Measurements from ENCODE around the gene KIR2DL4. TPM values are rescaled to one million over a fixed set of nuclear protein-coding genes. Genes with fewer than 3 reads are reported as not detected.
"Not testable (repeated sequence)": the region's sequence is repeated elsewhere in the genome, so short reads cannot be mapped to it uniquely, and the experiment has no call there.

Gene KIR2DL4
- polyA plus RNA-seq, 6 donors from 2014 or later: not detected

DNA sequence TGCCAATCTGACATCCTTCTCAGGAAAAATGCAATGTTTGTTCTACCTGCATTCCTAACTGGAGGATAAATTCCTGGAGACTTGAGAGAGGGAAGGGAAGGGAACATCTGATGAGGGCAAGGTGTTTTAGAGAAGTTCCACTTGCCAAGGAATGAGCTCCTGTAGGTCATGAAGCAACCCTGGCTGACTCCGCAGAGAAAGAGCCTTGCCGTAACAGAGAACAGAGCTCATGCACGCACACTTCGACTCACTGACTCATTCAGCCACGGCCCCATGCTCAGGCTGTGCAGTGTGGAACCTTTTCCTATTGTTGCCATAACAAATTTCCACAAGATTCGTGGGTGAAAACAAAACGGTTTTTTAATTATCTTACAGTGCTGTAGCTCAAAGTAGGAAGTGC, 24.5 kb upstream of the KIR2DL4 start:
- H3K27ac Mint-ChIP-seq; H3K36me3 Mint-ChIP-seq; ATAC-seq (ENCODE audit: low read depth in 2 of 2); DNase-seq; H3K4me3 Mint-ChIP-seq; H3K9me3 Mint-ChIP-seq; H3K4me1 Mint-ChIP-seq: not testable (repeated sequence)
- H3K27me3 Mint-ChIP-seq: peaks cover 21 to 45% (median 32%) of the 10 kb centered on the region in 3 donors

GRCh38 chr19:54782916-54783315, 20.5 kb upstream of the KIR2DL4 start:
- DNase-seq; H3K4me3 Mint-ChIP-seq; H3K36me3 Mint-ChIP-seq; ATAC-seq (ENCODE audit: low read depth in 2 of 2); H3K4me1 Mint-ChIP-seq; H3K9me3 Mint-ChIP-seq; H3K27ac Mint-ChIP-seq: not testable (repeated sequence)
- H3K27me3 Mint-ChIP-seq: peaks cover 31 to 68% (median 54%) of the 10 kb centered on the region in 3 donors

DNA sequence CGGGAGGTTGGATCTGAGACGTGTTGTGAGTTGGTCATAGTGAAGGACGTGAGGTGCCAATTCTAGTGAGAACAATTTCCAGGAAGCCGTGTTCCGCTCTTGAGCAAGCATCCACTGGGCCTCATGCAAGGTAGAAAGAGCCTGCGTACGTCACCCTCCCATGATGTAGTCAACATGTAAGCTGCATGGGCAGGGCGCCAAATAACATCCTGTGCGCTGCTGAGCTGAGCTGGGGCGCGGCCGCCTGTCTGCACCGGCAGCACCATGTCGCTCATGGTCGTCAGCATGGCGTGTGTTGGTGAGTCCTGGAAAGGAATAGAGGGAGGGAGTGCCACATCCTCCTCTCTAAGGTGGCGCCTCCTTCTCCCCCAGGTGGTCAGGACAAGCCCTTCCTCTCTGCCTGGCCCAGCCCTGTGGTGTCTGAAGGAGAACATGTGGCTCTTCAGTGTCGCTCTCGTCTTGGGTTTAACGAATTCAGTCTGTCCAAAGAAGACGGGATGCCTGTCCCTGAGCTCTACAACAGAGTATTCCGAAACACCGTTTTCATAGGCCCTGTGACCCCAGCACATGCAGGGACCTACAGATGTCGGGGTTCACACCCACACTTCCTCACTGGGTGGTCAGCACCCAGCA, 17.2 kb upstream of the KIR2DL4 start:
- not testable (repeated sequence) for H3K4me3 Mint-ChIP-seq; H3K9me3 Mint-ChIP-seq; H3K4me1 Mint-ChIP-seq; DNase-seq; H3K36me3 Mint-ChIP-seq; ATAC-seq (ENCODE audit: low read depth in 2 of 2); H3K27ac Mint-ChIP-seq
- H3K27me3 Mint-ChIP-seq: peaks cover 18 to 62% (median 53%) of the 10 kb centered on the region in 3 donors

- not testable (repeated sequence) for H3K27ac Mint-ChIP-seq; DNase-seq; H3K9me3 Mint-ChIP-seq; ATAC-seq (ENCODE audit: low read depth in 2 of 2); H3K4me3 Mint-ChIP-seq; H3K36me3 Mint-ChIP-seq
- H3K27me3 Mint-ChIP-seq: peaks cover 18 to 45% (median 37%) of the 10 kb centered on the region in 3 donors
- peaks cover 6 to 18% (median 8%) of the 10 kb centered on the region in 3 donors for H3K4me1 Mint-ChIP-seq
Observed at GRCh38 chr19:54788154-54788553, 15.3 kb upstream of the KIR2DL4 start.

DNA sequence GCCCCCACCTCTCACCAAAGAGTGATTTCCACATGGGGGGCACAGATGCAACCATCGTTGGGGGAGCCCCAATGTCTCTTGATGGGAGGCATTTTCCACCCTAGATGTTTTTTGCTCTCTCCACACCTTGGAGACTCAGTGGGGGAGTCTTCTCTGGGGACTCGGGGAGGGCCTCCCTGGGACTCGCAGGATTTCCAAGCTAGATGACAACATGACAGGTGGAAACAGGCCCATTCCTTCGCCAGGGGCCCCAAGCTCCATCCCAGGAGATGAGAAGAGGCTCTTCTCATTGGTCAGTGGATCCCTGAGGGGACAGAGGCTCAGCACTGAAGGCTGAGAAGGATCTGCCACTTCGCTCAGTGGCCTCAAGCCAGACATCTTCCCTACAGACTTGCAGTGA, 12.7 kb upstream of the KIR2DL4 start:
- peaks cover 12 to 26% (median 16%) of the 10 kb centered on the region in 3 donors for H3K4me1 Mint-ChIP-seq
- H3K4me3 Mint-ChIP-seq: no peak overlapping the region
- H3K9me3 Mint-ChIP-seq: peaks cover 0 to 4% (median 0%) of the 10 kb centered on the region in 7 donors
- DNase-seq (no peak), ATAC-seq (ENCODE audit: low read depth in 2 of 2) (no peak)
- no peaks in the 10 kb centered on the region for H3K36me3 Mint-ChIP-seq
- H3K27ac Mint-ChIP-seq: no peak overlapping the region
- peaks cover 8 to 28% (median 26%) of the 10 kb centered on the region in 3 donors for H3K27me3 Mint-ChIP-seq

GRCh38 chr19:54791476-54791875, 11.9 kb upstream of the KIR2DL4 start:
- Mint-ChIP-seq H3K27ac (peak overlapping the region in 1 of 6 donors; percentile 50), H3K36me3 (no peaks in the 10 kb centered on the region), H3K27me3 (peaks cover 7 to 24% (median 21%) of the 10 kb centered on the region in 3 donors), H3K4me1 (peaks cover 14 to 30% (median 20%) of the 10 kb centered on the region in 3 donors), H3K4me3 (peak overlapping the region in 3 of 8 donors; percentile 5 to 64 (median 49)), H3K9me3 (peaks cover 0 to 4% (median 0%) of the 10 kb centered on the region in 7 donors)
- DNase-seq: no peak
- no peak for ATAC-seq (ENCODE audit: low read depth in 2 of 2)

GRCh38 chr19:54792814-54793213, 10.6 kb upstream of the KIR2DL4 start:
- Mint-ChIP-seq H3K36me3 (no peaks in the 10 kb centered on the region), H3K9me3 (no peaks in the 10 kb centered on the region), H3K27me3 (peaks cover 8 to 21% (median 20%) of the 10 kb centered on the region in 3 donors), H3K27ac (peak overlapping the region in 4 of 6 donors; percentile 46 to 73 (median 60)), H3K4me3 (peak overlapping the region; percentile 70 to 81 (median 75)), H3K4me1 (peaks cover 11 to 30% (median 20%) of the 10 kb centered on the region in 3 donors)
- ATAC-seq (ENCODE audit: low read depth in 2 of 2): no peak
- no peak for DNase-seq

GRCh38 chr19:54795758-54796157, 7.7 kb upstream of the KIR2DL4 start:
- Mint-ChIP-seq H3K4me1 (peaks cover 11 to 30% (median 20%) of the 10 kb centered on the region in 3 donors), H3K4me3 (no peak overlapping the region), H3K36me3 (no peaks in the 10 kb centered on the region), H3K27me3 (peaks cover 7 to 25% (median 15%) of the 10 kb centered on the region in 3 donors), H3K27ac (peak overlapping the region in 1 of 6 donors; percentile 3), H3K9me3 (peaks cover 0 to 10% (median 0%) of the 10 kb centered on the region in 7 donors)
- no peak for DNase-seq
- no peak for ATAC-seq (ENCODE audit: low read depth in 2 of 2)

DNA sequence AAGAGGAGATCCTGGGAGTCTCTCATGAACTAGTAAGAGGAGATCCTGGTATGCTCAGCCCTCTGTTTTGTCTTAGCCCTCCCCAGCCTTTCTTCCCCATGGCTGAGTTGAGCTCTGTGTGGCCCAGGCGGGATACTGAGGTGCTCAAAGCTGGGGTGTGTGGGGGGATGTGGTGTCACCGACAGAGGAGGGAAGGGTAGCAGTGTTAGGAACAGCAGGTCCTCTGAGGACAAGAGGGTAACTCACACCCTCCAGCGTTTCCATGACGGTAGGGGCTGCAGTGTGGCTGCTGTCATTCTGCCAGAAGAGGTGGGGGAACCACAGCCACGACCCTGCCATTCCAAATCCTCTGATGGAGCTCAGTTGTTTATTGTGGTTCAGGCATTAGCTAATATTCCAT, 691 bp downstream of the KIR2DL4 start:
- H3K9me3 Mint-ChIP-seq: peaks cover 0 to 7% (median 3%) of the 10 kb centered on the region in 7 donors
- H3K4me1 Mint-ChIP-seq: no peaks in the 10 kb centered on the region
- H3K36me3 Mint-ChIP-seq: no peaks in the 10 kb centered on the region
- H3K27ac Mint-ChIP-seq: no peak overlapping the region
- peaks cover 42 to 46% (median 44%) of the 10 kb centered on the region in 3 donors for H3K27me3 Mint-ChIP-seq
- ATAC-seq (ENCODE audit: low read depth in 2 of 2): no peak
- no peak for DNase-seq
- no peak overlapping the region for H3K4me3 Mint-ChIP-seq

DNA sequence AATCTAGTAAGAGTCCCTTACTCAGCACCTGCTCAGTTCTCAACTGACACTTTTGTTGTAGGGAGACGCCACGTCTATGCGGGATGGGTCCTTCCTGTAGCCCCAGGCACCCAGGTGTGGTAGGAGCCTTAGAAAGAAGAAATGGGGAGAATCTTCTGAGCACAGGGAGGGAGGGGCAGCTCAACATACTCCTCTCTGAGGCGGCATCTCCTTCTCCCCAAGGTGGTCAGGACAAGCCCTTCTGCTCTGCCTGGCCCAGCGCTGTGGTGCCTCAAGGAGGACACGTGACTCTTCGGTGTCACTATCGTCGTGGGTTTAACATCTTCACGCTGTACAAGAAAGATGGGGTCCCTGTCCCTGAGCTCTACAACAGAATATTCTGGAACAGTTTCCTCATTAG, 1.2 kb downstream of the KIR2DL4 start:
- no peak overlapping the region for H3K27ac Mint-ChIP-seq

DNA sequence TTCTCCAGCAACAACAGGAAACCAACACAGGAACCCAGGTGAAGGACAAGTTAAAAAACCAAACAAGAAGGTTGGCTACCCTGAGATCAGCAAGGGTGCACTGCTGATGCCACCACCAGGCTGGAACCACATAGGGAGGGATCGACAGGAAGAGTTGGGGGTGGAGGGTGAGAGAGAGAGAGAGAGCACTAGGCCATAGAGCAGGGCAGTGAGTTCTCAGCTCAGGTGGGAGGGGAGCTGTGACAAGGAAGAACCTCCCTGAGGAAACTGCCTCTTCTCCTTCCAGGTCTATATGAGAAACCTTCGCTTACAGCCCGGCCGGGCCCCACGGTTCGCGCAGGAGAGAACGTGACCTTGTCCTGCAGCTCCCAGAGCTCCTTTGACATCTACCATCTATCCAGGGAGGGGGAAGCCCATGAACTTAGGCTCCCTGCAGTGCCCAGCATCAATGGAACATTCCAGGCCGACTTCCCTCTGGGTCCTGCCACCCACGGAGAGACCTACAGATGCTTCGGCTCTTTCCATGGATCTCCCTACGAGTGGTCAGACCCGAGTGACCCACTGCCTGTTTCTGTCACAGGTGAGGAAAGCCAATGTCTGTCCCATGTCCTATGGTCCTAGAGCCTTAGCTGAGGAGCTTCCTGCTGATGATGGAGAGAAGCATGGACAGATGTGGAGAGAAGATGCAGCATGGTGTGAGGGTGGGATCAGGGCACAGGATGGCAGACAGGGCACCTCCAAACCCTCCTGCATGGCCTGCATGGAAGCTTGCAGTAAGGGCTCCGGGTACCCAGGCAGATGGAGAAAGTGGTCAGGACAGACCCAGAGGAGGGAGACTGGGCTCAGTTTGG, 2.5 kb downstream of the KIR2DL4 start:
- DNase-seq (no peak), ATAC-seq (ENCODE audit: low read depth in 2 of 2) (no peak)
- peaks cover 46 to 57% (median 46%) of the 10 kb centered on the region in 3 donors for H3K27me3 Mint-ChIP-seq
- no peaks in the 10 kb centered on the region for H3K36me3 Mint-ChIP-seq
- no peak overlapping the region for H3K4me3 Mint-ChIP-seq
- no peaks in the 10 kb centered on the region for H3K4me1 Mint-ChIP-seq
- no peak overlapping the region for H3K27ac Mint-ChIP-seq
- H3K9me3 Mint-ChIP-seq: peaks cover 0 to 7% (median 4%) of the 10 kb centered on the region in 7 donors

More for the DNA sequence above, 1.2 kb downstream of the KIR2DL4 start:
- Mint-ChIP-seq H3K4me3 (no peak overlapping the region), H3K9me3 (peaks cover 0 to 5% (median 1%) of the 10 kb centered on the region in 7 donors), H3K36me3 (no peaks in the 10 kb centered on the region), H3K4me1 (no peaks in the 10 kb centered on the region), H3K27me3 (peaks cover 41 to 45% (median 44%) of the 10 kb centered on the region in 3 donors)
- DNase-seq (no peak), ATAC-seq (ENCODE audit: low read depth in 2 of 2) (no peak)

GRCh38 chr19:54806516-54806838, 3.1 kb downstream of the KIR2DL4 start:
- DNase-seq: no peak
- H3K9me3 Mint-ChIP-seq: peaks cover 0 to 12% (median 4%) of the 10 kb centered on the region in 7 donors
- H3K36me3 Mint-ChIP-seq: no peaks in the 10 kb centered on the region
- no peaks in the 10 kb centered on the region for H3K4me1 Mint-ChIP-seq
- H3K27ac Mint-ChIP-seq: no peak overlapping the region
- no peak for ATAC-seq (ENCODE audit: low read depth in 2 of 2)
- no peak overlapping the region for H3K4me3 Mint-ChIP-seq
- peaks cover 41 to 60% (median 42%) of the 10 kb centered on the region in 3 donors for H3K27me3 Mint-ChIP-seq

GRCh38 chr19:54814571-54814970, 11.2 kb downstream of the KIR2DL4 start:
- H3K27ac Mint-ChIP-seq; H3K36me3 Mint-ChIP-seq; H3K4me3 Mint-ChIP-seq; DNase-seq; ATAC-seq (ENCODE audit: low read depth in 2 of 2); H3K4me1 Mint-ChIP-seq: not testable (repeated sequence)
- peaks cover 0 to 25% (median 10%) of the 10 kb centered on the region in 7 donors for H3K9me3 Mint-ChIP-seq
- H3K27me3 Mint-ChIP-seq: peaks cover 25 to 45% (median 33%) of the 10 kb centered on the region in 3 donors

Measured in naive B cell (primary cell).